GM21737 (cell line): ENCODE results near the gene CYGB.

Experiments used
- ATAC-seq: cut with Tn5 transposase; IDR thresholded peaks from one replicate; pipeline ENCODE4 v1.9.1; 2021; ENCODE audit warnings: mild to moderate bottlenecking, moderate library complexity; ENCODE audit not compliant: unreplicated experiment

The CYGB gene

DNA sequence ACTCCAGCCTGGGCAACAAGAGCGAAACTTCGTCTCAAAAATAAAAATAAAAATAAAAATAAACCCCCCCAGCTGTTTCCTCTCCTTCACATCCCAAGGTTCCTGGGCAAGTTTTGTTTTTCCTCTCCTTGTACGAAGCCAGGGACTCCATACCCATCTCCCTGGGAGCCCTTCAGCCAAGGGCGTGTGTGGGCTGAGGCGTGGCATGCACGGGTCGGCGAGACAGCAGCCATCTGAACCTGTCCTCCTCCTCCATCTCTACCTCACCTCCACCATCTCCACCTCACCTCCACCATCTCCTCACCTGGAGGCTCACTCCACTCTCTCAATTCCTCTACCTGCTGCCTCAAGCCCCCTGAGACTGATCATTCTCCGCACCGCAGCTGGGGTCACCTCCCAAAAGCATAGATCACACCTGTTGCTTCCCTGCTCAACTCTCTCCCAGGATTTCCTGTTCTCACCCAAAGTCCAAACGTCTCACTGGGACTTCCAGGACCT, 53.2 kb downstream of the CYGB start:
- no peak for ATAC-seq

- peak; percentile 51 for ATAC-seq
These were observed 56.3 kb downstream of the CYGB start for GRCh38 chr17:76481071-76481655.

DNA sequence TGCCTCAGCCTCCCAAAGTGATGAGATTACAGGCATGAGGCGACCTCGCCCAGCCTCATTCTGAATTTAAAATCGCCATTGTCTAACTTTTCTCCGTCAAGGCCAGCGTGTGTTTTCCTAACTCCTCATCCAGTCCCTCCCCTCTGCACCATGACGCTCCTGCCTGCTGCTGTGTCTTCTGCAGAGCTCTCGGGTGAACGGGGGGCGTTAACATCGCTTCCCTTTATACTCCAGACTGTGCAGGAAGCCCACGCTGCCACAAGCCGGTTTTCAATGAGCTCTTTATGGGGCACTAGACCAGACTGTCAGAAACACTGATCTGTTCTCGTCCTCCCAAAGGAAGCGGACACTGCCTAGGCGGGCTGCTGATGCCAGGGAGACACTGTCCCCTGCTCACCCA, 56.9 kb downstream of the CYGB start:
- peak; percentile 3 for ATAC-seq

DNA sequence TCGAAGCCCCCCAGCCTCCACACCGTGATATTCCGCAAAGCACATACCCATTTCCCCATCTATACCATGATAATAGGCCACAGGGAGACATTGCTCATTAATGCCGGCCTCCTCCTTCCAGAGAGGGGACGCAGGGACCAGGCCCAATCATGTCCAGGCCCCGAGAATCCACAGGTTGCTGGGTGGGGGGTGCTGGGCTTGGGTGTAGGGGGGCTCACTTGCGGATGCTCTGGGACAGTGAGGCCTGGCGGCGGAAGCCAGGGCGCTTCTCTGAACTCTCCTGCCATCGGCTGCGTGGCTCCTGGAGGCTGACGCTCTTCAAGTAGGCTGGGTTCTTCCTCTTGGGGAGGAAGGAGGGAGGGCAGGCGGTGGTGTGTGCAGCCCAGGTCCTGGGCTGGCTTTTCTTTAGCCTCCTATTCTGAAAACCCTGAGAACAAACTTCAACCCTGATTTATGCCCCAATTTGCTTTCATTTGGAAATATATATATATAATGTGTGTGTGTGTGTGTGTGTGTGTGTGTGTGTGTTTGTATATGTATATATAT, 57.9 kb downstream of the CYGB start:
- ATAC-seq = no peak

GRCh38 chr17:76478730-76479514, 58.6 kb downstream of the CYGB start:
- ATAC-seq = no peak

GRCh38 chr17:76478097-76478496, 59.4 kb downstream of the CYGB start:
- no peak for ATAC-seq

DNA sequence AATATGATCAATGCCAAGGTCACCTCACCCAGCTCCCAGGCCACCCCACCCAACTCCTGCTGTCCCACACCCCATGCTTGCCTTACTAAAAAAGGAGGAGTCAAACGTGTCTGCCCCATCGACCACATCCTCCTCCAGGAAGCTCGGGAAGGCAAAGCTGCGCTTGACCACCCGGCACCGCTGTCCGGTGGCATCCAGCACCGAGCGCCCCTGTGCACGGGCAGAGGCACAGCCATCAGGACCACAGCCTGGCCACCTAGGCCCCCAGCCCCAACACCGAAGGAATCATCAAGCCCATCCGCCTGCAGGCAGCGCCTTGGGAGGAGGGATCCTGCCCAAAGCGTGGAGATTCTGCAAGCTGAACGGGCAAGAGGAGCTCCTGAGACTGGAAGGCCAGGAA, 59.9 kb downstream of the CYGB start:
- ATAC-seq = no peak
